C4-2B (cell line): ENCODE measurements around the gene GTPBP4.

Source experiments
- H3K27ac ChIP-seq: fragments of 450-650 bp; 2 replicates; pipeline ENCODE4 v1.5.1; 2017
- ZFX ChIP-seq: fragments of 450-650 bp; IDR thresholded peaks from 2 replicates; pipeline ENCODE4 v1.6.1; 2017
- TF ChIP-seq, protein P1 (sequence below): fragments of 450-650 bp; conservative IDR thresholded peaks from 2 replicates; pipeline ENCODE4 v1.5.1; 2017; ENCODE audit warnings: mild to moderate bottlenecking

The GTPBP4 gene

DNA sequence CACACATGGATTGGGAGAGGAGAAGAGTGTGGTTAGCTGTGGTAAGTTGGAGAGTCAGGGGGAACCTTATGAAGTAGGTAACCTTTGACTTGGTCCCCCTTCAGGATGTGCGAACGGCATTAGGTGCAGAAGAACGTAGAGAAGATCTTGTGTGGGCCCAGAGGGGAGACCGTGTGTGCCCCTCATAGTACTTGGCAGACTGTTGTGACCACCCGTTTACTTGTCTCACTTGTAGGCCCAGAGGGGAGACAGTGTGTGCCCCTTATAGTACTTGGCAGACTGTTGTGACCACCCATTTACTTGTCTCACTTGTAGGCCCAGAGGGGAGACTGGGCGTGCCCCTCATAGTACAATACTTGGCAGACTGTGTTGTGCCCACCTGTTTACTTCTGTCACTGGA, 2.6 kb downstream of the GTPBP4 start:
- no peak overlapping the region for H3K27ac ChIP-seq
- TF ChIP-seq, protein P1, sequence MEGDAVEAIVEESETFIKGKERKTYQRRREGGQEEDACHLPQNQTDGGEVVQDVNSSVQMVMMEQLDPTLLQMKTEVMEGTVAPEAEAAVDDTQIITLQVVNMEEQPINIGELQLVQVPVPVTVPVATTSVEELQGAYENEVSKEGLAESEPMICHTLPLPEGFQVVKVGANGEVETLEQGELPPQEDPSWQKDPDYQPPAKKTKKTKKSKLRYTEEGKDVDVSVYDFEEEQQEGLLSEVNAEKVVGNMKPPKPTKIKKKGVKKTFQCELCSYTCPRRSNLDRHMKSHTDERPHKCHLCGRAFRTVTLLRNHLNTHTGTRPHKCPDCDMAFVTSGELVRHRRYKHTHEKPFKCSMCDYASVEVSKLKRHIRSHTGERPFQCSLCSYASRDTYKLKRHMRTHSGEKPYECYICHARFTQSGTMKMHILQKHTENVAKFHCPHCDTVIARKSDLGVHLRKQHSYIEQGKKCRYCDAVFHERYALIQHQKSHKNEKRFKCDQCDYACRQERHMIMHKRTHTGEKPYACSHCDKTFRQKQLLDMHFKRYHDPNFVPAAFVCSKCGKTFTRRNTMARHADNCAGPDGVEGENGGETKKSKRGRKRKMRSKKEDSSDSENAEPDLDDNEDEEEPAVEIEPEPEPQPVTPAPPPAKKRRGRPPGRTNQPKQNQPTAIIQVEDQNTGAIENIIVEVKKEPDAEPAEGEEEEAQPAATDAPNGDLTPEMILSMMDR = no peak
- no peak for TF ChIP-seq ZFX

DNA sequence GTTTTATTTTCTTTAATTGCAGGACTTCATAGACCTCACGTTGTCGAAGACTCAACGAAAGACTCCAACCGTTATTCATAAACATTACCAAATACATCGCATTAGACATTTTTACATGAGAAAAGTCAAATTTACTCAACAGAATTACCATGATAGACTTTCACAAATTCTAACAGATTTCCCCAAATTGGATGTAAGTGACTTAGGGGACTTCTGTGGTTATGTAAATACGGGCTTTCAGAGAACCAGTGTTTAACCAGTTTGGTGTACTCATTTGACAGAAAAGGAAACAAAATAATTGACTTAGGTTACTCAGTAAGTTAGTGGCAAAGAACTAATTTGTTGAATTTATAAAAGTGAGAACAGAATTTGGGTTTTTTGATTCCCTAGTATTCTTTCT, 4.2 kb downstream of the GTPBP4 start:
- TF ChIP-seq, protein P1 = no peak
- TF ChIP-seq ZFX = no peak
- H3K27ac ChIP-seq = no peak overlapping the region

DNA sequence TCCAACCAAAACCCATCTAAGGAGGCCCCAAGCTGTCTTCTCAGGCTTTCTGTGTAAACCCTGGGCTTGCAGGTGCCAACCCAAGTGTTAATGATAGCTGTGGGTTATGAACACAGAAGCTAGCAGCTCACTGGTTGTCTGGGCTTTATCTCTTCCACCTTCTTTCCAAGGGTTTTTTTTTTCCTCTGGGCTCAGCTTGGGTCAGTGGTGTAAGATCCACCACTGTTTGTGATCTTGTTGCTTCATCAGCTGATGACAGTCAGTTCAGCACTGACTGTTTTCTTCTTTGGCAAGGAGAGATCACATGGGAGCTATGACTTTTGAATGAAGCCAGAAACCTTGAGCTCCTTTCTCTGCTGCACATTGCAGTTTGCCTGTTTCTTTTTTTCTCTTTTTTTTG, 4.6 kb downstream of the GTPBP4 start:
- TF ChIP-seq, protein P1 = no peak
- no peak for TF ChIP-seq ZFX
- H3K27ac ChIP-seq = no peak overlapping the region

DNA sequence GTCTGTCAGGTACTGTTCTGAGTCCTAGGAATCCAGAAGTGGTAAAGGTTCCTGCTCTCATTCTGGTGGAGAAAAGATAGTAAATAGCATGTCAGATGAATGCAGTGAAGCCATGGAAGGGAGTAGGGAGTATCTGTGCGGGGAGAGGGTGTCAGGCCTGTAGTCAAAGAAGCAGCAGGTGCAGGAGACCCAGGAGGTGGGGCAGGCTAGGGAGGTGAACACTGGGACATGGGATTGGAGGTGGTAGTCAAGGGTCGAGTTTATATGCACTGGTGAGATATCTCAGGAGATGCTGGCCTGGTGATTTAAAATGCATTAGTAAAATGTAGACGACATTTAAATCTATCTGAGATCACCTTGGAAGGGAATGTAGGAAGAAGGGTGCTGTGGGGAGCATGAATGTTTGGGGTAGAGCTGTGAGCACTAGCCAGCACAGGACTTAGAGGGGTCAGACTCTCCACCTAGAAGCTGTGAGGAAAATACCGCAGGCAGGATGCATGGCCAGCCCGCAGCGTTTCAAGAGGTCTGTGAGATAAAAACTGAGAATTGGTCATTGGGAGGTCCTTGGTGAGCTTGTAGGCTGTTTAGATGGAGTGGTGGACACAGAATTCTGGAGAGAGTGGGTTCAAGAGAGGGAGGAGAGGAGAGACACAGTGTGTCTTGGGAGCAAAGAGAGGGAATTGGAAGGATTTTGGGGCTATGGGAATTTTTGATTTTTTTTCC, 6.8 kb downstream of the GTPBP4 start:
- TF ChIP-seq ZFX = no peak
- TF ChIP-seq, protein P1 = no peak
- no peak overlapping the region for H3K27ac ChIP-seq

DNA sequence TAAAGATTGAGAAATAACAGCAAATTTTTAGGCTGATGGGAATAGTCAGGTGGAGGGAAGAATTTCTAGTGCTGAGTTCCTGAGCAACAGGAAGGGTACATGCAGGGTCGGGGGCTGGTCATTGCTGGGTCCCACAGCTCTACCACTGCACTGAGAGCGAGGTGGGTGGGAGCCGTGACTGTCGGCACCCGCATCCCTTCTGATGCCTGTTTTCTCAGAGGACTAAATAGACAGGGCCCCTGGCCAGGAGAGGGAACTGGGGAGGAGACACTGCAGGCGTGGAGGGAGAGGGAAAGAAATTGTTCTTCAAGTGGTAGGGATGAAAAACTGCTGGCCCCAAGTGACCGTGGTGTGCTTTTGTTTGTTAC, 7.3 kb downstream of the GTPBP4 start:
- TF ChIP-seq, protein P1 = no peak
- TF ChIP-seq ZFX = no peak
- no peak overlapping the region for H3K27ac ChIP-seq

DNA sequence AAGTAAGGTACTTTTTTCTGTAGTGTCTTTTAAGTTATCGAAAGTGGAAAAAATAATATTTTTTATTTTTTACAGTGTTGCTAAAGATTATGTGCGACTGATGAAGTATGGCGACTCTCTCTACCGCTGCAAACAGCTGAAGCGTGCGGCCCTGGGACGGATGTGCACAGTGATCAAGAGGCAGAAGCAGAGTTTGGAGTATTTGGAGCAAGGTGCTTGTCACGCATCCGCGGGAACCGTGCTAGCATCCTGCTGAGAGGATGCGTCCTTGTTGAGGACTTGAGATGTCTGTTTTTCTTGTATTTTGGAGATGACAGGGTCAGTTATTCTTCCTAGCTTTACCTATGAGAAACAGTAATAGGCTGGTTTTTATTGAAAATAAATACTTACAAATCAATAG, 7.8 kb downstream of the GTPBP4 start:
- TF ChIP-seq, protein P1 = no peak
- no peak for TF ChIP-seq ZFX
- no peak overlapping the region for H3K27ac ChIP-seq

DNA sequence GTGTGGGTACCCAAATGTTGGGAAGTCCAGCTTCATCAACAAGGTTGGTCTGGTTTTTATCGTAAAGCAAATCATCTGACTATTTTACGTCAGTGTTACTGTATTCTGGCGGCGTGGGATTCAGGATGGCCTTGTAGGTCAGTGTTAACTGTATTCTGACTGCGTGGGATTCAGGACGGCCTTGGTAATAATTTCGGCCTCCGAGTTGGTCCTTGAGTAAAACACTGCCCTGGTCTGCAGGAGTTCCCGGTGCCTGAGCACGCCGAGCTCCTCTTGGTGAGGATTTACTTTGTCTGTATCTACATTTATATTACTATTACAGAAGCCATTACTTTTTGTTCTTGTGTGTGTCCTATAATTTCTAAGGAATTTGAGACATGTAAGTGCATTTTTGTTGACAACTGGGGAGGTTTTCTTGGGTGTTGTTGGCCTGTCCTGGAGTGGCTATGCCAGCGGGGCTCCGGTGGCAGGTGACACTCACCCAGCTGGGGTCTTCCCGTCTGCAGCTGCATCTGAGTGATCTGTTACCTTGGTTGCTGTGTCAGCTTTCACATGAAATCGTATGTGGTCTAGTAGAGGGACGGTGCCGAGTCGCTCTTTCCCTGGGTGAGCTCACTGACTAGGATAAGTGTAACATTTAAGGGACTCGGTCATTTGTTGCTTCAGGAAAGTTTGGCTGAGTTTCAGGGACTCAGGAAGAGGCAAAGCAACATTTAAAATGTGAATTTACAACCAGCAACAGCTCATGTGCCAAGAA, 9.2 kb downstream of the GTPBP4 start:
- H3K27ac ChIP-seq = no peak overlapping the region
- TF ChIP-seq, protein P1 = no peak
- no peak for TF ChIP-seq ZFX
